HG02981 (cell line): ENCODE data around the gene KIF1B.
"Not testable (repeated sequence)": the region's sequence is repeated elsewhere in the genome, so short reads cannot be mapped to it uniquely, and the experiment has no call there.

Experiments
- ATAC-seq: cut with Tn5 transposase; IDR thresholded peaks from one replicate; pipeline ENCODE4 v1.9.1; 2021; ENCODE audit warnings: mild to moderate bottlenecking, moderate library complexity; ENCODE audit not compliant: unreplicated experiment

The KIF1B gene

DNA sequence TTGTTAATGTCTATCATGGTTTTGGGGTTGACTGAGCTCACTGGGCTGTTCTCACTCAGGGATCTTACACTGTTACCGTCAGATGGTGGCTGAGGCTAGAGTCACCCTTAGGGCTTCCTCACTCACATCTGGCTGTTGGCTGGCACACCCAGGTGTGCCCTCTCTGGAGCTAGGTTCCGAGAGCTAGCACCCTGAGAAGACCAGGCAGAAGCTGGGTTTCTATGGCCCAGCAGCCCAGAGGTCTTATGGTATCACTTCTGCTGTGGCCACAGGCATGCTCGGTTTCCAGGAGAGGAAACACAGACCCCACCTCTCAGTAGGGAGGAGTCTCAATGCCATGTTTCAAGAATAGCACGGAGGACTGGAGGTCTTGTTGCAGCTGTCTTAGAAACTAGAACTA is 20.7 kb upstream of the KIF1B start:
- ATAC-seq = no peak

DNA sequence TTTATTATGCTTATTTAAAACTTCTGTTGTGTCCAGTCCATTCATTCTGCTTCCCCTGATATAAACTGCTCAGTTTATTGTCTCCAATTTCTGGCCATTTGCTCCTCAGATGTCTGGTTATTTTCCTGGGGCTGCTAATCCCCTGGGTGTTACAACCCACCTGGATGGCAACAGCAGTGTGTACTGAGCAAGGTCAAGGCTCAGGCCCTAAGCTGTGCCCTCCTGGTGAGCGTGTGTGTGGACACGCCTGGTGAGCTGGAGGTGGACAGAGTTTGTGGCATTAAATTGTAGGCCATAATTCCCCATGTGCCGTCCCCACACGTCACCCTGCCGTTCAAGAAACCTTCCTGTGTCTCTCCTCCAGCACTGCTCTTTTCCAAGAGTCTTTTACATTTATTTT is 18.1 kb upstream of the KIF1B start:
- no peak for ATAC-seq

DNA sequence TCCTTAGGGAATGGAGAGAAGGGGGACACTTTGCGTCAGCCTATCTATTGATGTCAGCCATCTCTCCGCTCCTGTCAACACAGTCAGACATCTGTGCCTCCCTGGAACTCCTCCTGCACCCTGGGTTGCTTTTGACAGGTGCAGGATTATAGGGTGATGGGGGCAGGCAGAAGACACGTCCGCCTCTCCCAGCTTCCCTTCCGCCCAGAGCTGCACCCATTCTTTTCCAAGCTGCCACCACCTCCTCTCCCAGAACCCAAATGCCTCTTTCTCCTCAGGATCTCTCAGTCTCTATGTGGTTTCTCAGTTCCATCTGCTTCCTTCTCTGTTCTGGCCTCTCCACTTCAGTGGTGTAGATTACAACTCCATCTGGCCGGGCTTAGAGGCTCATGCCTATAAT is 17.1 kb upstream of the KIF1B start:
- ATAC-seq = no peak

DNA sequence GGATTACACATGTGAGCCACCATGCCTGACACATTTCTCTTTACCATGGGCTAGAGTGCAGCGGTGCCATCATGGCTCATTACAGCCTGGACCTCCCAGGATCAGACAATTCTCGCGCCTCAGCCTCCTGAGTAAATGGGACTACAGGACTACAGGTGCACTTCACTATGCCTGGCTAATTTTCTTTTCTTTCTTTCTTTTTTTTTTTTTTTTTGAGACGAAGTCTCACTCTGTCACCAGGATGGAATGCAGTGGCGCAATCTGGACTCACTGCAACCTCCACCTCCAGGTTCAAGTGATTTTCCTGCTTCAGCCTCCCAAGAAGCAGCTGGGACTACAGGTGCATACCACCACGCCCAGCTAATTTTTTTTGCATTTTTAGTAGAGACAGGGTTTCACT is 14.8 kb upstream of the KIF1B start:
- ATAC-seq = no peak

DNA sequence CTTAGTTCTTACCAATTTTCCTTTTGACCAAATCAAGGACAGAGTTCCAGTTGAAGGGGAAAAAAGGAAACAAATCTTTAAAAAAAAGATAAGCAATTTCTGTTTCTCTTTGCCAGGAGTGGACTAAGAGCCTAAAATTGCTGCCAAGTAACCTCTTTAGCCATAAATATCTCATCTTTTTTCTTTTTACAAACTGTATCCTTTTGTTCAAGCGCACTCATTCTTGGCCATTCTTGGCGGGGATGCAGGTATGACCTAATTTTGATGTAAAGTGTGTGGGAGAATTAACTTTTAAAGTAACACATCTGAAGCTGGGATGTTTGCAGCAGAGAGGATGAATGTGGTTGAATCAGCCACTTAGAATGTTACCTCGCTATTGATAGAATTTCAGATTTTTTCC is 13.4 kb upstream of the KIF1B start:
- no peak for ATAC-seq

DNA sequence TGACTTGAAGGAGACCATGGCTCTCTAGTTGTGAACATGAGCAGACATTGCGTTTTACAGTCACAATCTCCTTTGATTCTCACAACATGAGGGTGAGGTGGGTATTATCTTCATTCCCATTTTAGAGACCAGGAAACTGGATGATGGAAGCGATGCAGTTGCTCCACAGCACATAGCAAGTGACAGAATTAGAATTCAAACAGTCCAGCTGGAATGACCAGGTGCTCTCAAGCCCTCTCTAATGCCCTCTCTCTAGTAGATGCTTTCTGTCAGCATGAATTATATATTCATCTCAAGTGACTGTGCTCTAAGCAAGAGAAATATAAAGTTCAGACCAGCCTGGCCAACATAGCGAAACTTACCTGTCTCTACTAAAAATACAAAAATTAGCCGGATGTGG is 9.8 kb upstream of the KIF1B start:
- ATAC-seq = no peak

DNA sequence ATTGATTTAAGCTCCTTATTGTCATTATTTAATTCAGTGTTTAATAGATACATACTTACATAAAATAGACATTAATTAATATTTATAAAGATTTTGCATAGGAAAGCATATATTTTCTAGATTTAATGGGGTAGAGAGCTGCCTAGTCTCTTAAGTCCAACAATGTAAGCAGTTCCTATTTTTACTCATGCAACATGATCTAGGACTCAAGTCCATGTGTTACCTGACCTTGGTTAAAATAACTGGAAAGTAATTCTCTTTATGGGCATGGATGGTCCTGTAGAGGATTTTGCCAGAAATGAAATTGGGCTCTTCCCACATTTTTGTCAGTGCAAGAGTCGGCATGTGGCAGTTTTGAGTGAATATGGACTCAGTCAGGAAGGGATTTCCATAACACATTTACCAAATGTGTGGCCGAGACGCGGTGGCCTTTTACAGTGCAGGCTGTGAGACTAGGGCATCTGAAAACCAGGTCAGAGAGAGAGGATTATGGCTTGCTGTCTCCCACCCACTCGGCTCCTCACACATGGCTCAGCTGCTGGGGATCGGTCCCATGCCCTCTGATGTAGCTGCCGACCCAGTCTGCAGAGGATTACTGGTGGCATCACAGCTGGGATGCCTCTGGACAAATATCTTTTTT is 6.2 kb upstream of the KIF1B start:
- no peak for ATAC-seq

DNA sequence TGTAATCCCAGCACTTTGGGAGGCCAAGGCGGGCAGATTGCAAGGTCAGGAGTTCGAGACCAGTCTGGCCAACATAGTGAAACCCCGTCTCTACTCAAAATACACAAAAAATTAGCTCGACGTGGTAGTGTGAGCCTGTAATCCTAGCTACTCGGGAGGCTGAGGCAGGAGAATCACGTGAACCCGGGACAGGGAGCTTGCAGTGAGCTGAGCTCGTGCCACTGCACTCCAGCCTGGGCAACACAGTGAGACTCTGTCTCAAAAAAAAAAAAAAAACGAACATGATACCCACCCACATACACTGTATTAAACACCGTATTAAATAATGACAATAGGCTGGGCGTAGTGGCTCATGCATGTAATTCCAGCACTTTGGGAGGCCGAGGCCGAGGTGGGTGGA is 5.2 kb upstream of the KIF1B start:
- ATAC-seq = not testable (repeated sequence)

DNA sequence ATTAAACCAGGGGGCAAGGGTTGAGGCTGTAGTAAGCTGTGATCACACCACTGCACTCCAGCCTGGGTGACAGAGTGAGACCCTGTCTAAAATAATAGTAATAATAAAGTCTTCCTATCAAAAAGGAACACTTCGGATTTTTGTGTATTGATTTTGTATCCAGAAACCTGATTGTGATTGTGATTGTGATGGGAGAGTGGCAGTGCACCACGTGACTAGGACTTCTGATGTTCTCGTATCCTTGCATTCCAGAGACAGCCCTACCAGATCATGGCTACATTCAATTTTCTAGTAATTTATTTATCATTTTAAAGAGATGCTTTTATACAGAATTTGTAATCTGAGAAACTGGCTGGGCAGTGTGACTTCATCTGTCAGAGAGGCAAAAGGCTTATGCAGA is 2.6 kb upstream of the KIF1B start:
- no peak for ATAC-seq

DNA sequence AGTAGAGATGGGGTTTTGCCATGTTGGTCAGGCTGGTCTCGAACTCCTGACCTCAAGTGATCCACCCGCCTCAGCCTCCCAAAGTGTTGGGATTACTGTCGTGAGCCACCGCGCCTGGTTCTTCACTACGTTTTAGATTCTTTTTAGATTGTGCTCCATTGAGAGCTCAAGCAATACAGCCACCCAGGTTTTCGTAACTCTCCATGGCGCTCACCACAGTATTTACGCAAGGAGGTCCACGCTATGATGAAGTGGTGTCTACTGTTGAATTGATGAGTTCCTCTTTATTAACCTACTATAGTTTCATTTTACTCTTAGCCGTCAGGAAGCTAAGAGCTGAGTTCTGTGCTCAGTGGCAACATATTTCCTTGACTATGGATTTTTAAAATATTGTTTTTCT is 1.8 kb upstream of the KIF1B start:
- no peak for ATAC-seq

DNA sequence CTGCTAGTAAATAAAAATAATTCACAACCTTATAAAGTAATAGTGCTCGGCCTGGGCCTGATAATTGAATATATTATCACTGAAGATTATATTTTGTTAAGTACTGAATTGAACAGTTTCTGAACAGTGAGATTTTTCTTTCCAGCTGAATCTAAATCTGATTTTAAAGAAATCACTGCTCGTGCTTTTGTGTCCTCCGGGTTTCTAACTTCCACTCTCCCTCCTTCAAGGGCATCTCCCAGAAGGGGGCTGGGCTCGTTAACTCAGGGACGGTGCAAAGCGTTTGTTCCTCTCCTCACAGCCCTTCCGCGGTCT is 823 bp upstream of the KIF1B start:
- ATAC-seq = no peak

DNA sequence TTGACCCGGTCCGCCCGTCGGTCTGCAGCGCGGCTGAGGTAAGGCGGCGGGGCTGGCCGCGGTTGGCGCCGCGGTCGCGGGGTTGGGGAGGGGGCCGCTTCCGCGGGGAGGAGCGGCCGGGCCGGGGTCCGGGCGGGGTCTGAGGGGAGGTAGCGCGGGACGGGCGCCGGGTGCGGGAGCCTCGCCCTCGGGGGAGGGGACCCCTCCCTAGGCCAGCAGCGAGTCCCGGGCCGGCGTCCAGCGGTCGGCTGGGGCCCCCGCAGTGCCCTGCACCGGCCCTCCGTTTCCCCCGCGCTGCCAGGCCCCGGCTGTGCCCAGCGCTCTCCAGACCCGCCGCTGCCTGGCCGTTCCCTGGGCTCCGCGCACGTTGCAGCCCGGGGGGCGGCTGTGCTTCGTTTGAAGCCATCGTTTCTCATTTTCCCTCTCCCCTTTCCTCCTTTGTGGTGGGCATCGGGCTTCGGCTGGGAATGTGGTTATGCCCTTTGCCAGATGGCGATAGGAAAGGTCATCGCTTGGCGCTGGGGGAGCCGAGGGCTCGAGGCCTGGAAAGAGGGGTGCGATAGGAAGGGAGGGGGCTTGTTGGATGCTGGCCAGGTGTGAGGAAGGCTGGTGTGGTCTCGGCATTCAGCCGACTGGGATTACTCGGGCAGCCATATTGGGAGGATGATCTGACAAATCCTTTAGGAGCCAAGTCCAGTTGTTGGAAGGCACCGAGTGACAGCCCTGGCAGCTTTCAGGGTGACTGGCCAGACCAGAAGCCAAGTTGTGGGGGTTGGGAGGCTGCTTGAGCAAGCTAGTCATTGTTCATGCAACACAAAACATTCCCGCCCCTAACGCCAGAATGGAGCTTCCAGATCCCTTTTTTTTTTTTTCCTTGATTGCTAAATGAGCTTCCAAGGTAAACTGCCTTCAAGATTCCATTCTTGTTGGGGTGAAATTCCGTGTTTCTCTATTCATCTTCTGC is 753 bp downstream of the KIF1B start:
- ATAC-seq = peak; percentile 13

DNA sequence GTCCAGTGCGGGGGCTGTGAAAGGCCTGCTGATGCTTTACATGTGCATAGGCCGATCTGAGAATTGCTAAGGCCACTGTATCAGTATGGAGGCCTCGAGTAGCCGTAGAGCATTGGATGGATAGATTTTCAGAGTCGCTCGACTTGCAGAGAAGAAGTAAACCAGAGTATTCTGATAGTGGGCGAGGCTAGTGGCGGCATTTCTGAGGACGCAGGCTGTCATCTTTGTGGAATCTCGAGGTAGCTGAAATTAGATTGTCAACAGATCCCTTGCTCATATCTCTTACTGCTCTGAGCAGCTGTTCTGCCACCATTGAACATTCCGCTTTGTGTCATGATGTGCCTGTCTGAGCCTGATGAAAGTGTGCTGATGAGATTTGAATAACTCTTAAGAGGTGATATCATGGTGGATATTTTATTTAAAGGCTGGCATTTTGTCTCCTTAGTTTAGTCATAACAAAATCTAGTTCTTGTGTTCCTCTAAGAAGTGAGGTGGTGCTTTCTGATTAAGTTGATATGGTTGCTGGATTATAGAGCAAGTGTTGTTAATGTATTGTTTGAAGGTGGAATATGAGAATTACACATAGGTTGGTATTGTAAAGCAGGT is 1.5 kb downstream of the KIF1B start:
- no peak for ATAC-seq

DNA sequence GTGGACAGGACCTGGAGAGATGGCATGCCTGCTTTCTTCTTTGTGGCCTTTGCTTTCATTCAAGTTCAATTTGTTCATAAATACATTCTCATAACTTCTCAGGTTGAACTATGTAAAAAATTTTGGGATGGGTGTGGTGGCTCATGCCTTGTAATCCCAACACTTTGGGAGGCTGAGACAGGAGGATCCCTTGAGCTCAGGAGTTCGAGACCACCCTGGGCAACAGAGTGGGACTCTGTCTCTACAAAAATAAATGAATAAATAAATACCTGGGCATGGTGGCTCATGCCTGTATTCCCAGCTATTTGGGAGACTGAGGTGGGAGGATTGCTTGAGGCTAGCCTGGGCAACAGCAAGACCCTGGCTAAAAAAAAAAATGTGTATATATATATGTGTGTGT is 2.1 kb downstream of the KIF1B start:
- ATAC-seq = no peak

DNA sequence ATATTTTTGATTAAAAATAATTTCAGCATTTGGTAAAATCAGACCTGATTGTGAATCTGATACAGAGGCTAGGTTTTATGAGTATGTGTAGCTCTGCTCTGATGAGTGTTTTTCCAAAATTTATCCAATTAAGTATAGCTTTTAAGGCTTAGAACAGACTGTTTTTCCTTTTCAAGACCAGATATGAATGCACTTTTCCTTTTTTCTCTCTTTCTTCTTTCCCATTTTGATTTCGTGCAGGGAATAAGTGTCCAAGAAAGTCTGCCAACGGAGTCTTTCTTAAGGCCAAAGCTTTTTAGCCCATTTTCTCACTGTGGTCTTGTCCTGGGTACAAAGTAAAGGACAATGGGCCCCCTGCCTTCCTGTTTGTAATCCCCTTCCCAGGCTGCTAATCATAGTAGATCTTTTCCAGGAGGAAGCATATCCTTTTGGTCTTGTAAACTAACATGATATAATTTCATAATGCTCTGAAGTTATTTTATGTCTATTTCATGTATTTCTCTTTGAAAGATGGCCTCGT is 2.9 kb downstream of the KIF1B start:
- ATAC-seq = no peak

DNA sequence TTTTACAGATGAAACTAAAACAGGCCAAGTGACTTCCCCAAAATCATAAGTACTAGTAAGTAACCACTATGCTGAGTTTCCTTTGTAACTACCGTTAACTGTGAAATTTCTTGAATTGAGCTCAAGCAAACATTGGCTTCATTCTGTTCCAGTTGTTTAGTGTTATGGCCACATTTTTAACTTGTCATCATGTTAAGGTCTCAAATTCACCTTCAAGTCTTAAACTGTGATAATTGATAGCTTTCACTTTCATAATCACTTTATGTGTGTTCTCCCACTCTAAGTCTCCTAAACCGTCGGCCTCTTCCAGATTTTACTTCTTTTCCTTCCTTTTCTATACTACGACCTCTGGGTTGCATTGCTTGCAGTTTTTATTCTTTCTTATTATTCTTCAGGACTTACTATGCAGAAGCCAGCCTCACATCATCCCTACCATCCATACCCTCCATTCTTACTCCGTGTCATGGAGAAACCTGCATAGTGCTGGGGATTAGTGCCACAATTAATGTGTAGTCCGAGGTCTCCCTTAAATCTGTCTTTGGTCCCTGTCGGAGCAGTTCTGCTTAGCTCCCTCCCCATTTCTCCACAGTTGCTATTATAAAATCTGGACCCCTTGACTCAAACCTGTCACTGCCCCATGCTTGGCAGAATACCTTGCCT is 5.8 kb downstream of the KIF1B start:
- no peak for ATAC-seq

DNA sequence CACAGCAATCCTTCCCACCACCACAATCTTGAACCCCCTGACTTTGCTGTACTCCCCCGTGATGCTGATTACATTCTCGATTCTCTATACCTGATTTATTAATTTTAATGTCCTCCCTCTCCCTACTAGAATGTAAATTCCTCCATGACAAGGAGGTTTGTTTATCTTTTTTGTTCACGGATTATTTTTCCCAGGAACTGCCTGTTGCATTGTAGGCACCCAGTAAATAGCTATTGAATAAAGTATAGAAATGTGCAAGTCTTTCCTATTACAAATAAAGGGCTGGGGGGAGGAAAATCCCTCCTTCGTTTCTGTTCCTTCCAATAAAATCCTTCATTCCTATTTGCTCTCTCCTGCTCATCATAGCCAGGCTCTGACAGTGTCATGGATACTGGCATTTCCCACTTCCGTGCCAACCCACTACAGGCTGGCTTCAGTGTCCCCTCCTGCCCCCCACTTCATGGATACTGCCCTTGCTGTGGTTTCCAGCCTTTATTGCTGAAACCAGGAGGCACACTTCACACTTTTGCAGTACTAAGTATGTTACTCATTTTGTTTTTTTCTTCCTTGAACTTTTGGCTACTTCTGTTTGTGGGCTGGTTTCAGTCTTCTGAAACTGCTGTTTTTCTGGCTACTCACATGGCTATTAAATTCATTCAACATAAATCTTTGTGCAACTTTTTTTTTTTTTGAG is 7.5 kb downstream of the KIF1B start:
- no peak for ATAC-seq

DNA sequence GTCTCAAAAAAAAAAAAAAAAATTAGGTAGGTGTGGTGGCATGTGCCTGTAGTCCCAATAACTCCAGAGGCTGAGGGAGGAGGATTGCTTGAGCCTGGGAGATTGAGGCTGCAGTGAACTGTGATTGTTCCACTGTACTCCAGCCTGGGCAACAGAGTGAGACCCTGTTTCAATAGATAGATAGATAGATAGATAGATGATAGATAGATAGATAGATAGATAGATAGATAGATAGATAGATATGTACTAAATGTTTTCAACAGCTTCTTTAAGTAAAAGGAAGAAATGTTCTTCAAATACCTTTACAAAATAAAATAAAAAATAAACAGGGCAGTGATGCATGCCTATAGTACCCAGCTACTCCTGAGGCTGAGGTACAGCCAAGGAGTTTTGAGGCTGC is 9.8 kb downstream of the KIF1B start:
- ATAC-seq = no peak

DNA sequence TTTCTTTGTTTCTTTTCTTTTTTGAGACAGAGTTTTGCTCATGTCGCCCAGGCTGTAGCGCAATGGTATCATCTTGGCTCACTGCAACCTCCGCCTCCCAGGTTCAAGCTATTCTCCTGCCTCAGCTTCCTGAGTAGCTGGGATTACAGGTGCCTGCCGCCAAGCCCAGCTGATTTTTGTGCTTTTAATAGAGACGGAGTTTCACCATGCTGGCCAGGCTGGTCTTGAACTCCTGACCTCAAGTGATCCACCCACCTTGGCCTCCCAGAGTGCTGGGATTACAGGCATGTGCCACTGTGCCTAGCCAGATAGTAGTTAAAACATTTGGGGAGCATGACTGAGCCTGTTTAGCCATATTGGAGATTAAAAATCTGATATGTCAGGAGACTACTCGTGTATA is 10.3 kb downstream of the KIF1B start:
- ATAC-seq = not testable (repeated sequence)

DNA sequence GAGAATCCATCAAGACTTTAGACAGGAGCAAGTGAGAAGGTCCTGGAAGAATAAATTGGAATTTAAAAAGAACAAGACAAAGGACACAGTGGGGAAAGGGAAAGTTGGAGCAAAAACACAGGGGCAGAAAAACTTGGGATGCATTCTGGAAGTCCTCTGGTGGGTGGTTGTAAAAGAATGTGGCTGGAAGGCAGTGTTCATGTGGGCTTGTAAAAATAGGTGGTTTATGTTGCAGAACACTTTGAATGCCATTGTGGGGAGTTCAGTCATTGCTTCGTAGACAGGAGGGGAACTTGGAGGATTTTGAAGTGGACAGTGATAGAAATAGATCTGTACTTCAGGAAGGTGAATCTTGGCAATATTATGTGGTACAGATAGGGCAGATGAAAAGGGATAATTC is 15.2 kb downstream of the KIF1B start:
- ATAC-seq = no peak

DNA sequence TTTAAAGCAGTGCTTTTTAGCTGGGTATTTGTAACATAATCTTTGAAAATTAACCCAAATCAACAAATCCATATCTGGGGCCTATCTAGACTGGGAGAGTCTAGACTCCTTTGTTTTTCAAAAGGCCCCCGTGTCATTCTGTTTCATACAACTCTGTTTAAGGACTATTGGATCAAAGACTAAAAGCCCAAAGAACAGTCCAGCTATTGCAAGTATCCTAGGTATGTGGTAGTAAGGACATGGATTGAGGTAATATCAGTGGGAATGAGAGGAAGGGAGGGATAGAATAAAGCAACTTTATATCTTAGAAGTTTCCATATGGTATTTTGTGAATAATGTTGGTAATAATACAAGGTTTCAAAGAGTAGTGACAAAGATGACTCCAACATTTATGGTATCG is 18.2 kb downstream of the KIF1B start:
- ATAC-seq = no peak
